IMR-90 (cell line): ENCODE results near the gene DMXL2. TPM values are rescaled to one million over a fixed set of nuclear protein-coding genes. Genes with fewer than 3 reads are reported as not detected.

Experiments used
- ATAC-seq: fragments of 200-7000 bp; cut with Tn5 transposase; 2 replicates; pipeline ENCODE4 v1.9.1; 2020; ENCODE audit warnings: low read depth, mild to moderate bottlenecking, moderate library complexity
- BruUV-seq: library from RNA; stranded (reverse); fragments of 400-500 nt; replicated peaks from 2 replicates; lab custom pipeline; 2021; lab: Mats Ljungman, UMichigan
- CTCF ChIA-PET: fragments of 300-600 bp; formaldehyde crosslinking; extraction: SDS; loops from one replicate; lab custom pipeline; 2021; ENCODE audit warnings: antibody characterized with exemption; lab: Yijun Ruan, JAX
- POLR2A ChIA-PET: fragments of 300-600 bp; sonication (Branson Sonifier 250); formaldehyde crosslinking; loops from one replicate; lab custom pipeline; 2022; ENCODE audit warnings: antibody characterized with exemption; ENCODE audit not compliant: unreplicated experiment; lab: Charles Lee
- DNase-seq: peaks from one replicate; pipeline ENCODE4 v3.0.0; 2013
- H2AFZ ChIP-seq: replicated peaks from 2 replicates; pipeline ENCODE3; 2013; ENCODE audit warnings: low read length, mild to moderate bottlenecking; ENCODE audit not compliant: poor library complexity
- H2AK5ac ChIP-seq: 2 replicates; pipeline ENCODE4 v1.6.1; 2013; ENCODE audit warnings: low read depth, low read length, inconsistent platforms
- H2AK9ac ChIP-seq: replicated peaks from 2 replicates; pipeline ENCODE3; 2013; ENCODE audit warnings: mild to moderate bottlenecking, low read depth, low read length, moderate library complexity; ENCODE audit not compliant: poor library complexity
- H2BK120ac ChIP-seq: 2 replicates; pipeline ENCODE4 v1.6.1; 2013; ENCODE audit warnings: low read depth, low read length, inconsistent platforms
- H2BK15ac ChIP-seq: 3 replicates; pipeline ENCODE4 v1.6.1; 2013; ENCODE audit warnings: low read depth, low read length, inconsistent platforms
- H2BK20ac ChIP-seq: 2 replicates; pipeline ENCODE4 v1.6.1; 2013; ENCODE audit warnings: low read depth, mild to moderate bottlenecking, inconsistent platforms, low read length, moderate library complexity
- H2BK5ac ChIP-seq: 2 replicates; pipeline ENCODE4 v1.6.1; 2013; ENCODE audit warnings: mild to moderate bottlenecking, low read depth, low read length, inconsistent platforms; ENCODE audit not compliant: poor library complexity, severe bottlenecking
- H3K14ac ChIP-seq: replicated peaks from 2 replicates; pipeline ENCODE4 v1.6.1; 2013; ENCODE audit warnings: low read depth, low read length, inconsistent platforms
- H3K18ac ChIP-seq: 2 replicates; pipeline ENCODE4 v1.6.1; 2013; ENCODE audit warnings: low read depth, low read length, control low read depth
- H3K23ac ChIP-seq: 2 replicates; pipeline ENCODE4 v1.6.1; 2013; ENCODE audit warnings: low read depth, low read length, inconsistent platforms
- H3K27ac ChIP-seq: 2 replicates; pipeline ENCODE4 v1.5.1; 2013; ENCODE audit warnings: mild to moderate bottlenecking, control low read depth, low read length; ENCODE audit not compliant: insufficient read depth
- H3K27me3 ChIP-seq: 2 replicates; pipeline ENCODE4 v1.6.1; 2013; ENCODE audit warnings: low read length; ENCODE audit not compliant: control insufficient read depth, insufficient read depth
- H3K36me3 ChIP-seq: 2 replicates; pipeline ENCODE4 v1.6.1; 2013; ENCODE audit warnings: low read length, mixed read lengths; ENCODE audit not compliant: control insufficient read depth, insufficient read depth
- H3K4ac ChIP-seq: 2 replicates; pipeline ENCODE4 v1.6.1; 2013; ENCODE audit warnings: low read depth, low read length, inconsistent platforms
- H3K4me1 ChIP-seq: 2 replicates; pipeline ENCODE4 v1.6.1; 2013; ENCODE audit warnings: low read length, mixed read lengths; ENCODE audit not compliant: control insufficient read depth, insufficient read depth
- H3K4me2 ChIP-seq: 2 replicates; pipeline ENCODE4 v1.6.1; 2013; ENCODE audit warnings: low read depth, mild to moderate bottlenecking, control low read depth, low read length, moderate library complexity
- H3K4me3 ChIP-seq: 2 replicates; pipeline ENCODE4 v1.5.1; 2013; ENCODE audit warnings: low read depth, mild to moderate bottlenecking, control low read depth, low read length, moderate library complexity; ENCODE audit not compliant: insufficient read depth
- H3K56ac ChIP-seq: 2 replicates; pipeline ENCODE4 v1.6.1; 2013; ENCODE audit warnings: low read length, inconsistent platforms; ENCODE audit not compliant: insufficient read depth; ENCODE audit errors: extremely low read depth
- H3K79me1 ChIP-seq, 2 experiments: 2 replicates each; pipeline ENCODE4 v1.6.1; 2013; ENCODE audit warnings: low read length in 2 of 2, inconsistent platforms in 1 of 2, low read depth in 1 of 2
- H3K9ac ChIP-seq: 2 replicates; pipeline ENCODE4 v1.6.1; 2013; ENCODE audit warnings: low read depth, low read length, control low read depth
- H3K9me1 ChIP-seq: 2 replicates; pipeline ENCODE4 v1.6.1; 2013; ENCODE audit warnings: low read length, inconsistent platforms; ENCODE audit not compliant: insufficient read depth
- H3K9me3 ChIP-seq: 2 replicates; pipeline ENCODE4 v1.6.1; 2013; ENCODE audit warnings: low read length; ENCODE audit not compliant: control insufficient read depth, insufficient read depth
- H4K20me1 ChIP-seq: 2 replicates; pipeline ENCODE4 v1.6.1; 2013; ENCODE audit warnings: low read length, inconsistent platforms; ENCODE audit not compliant: insufficient read depth
- H4K5ac ChIP-seq: 2 replicates; pipeline ENCODE4 v1.6.1; 2013; ENCODE audit warnings: mild to moderate bottlenecking, low read depth, low read length, control low read depth
- H4K8ac ChIP-seq, 2 experiments: 2 replicates each; pipeline ENCODE4 v1.6.1; 2013; ENCODE audit warnings: low read depth in 2 of 2, low read length in 2 of 2, control low read depth in 1 of 2, inconsistent platforms in 1 of 2
- H4K91ac ChIP-seq: 2 replicates; pipeline ENCODE4 v1.6.1; 2013; ENCODE audit warnings: low read depth, low read length, inconsistent platforms; ENCODE audit not compliant: insufficient read depth
- CEBPB ChIP-seq: IDR thresholded peaks from 2 replicates; pipeline ENCODE4 v1.6.1; 2012; ENCODE audit warnings: low read depth, low read length, improper control_type of control experiment
- FOS ChIP-seq: fragments of 150-350 bp; IDR thresholded peaks from 2 replicates; pipeline ENCODE4 v1.6.1; 2016; ENCODE audit warnings: low read depth, low read length
- MAFK ChIP-seq: IDR thresholded peaks from 2 replicates; pipeline ENCODE4 v1.6.1; 2012; ENCODE audit warnings: low read depth, low read length, improper control_type of control experiment
- MXI1 ChIP-seq: IDR thresholded peaks from 2 replicates; pipeline ENCODE4 v1.6.1; 2012; ENCODE audit warnings: low read depth, mild to moderate bottlenecking, low read length, moderate library complexity, borderline replicate concordance
- RAD21 ChIP-seq: IDR thresholded peaks from 2 replicates; pipeline ENCODE4 v1.6.1; 2012; ENCODE audit warnings: low read length, improper control_type of control experiment
- RCOR1 ChIP-seq: IDR thresholded peaks from 2 replicates; pipeline ENCODE4 v1.6.1; 2012; ENCODE audit warnings: mild to moderate bottlenecking, low read length, improper control_type of control experiment; ENCODE audit not compliant: insufficient replicate concordance
- RFX5 ChIP-seq: IDR thresholded peaks from 2 replicates; pipeline ENCODE4 v1.8.0; 2012; ENCODE audit warnings: low read depth, mild to moderate bottlenecking, low read length, moderate library complexity
- SMC3 ChIP-seq: fragments of 150-350 bp; IDR thresholded peaks from 2 replicates; pipeline ENCODE4 v1.6.1; 2016; ENCODE audit warnings: low read depth, mild to moderate bottlenecking, antibody characterized with exemption, low read length, moderate library complexity
- WGBS, 2 experiments: methylation state at CpG; one replicate each; pipeline versions ENCODE4 v1.1.5 to v1.1.7; 2013; ENCODE audit warnings: missing lambda C conversion rate in 2 of 2; ENCODE audit not compliant: insufficient read length in 1 of 2; ENCODE audit errors: extremely low coverage in 2 of 2; 5-methylcytosine and 5-hydroxymethylcytosine counted together
- dilution Hi-C: fragments of 300-500 bp; cut with HindIII; formaldehyde crosslinking; loops from one replicate; pipeline ENCODE4 v1.14.3; 2018; ENCODE audit warnings: low sequenced_read_pairs; ENCODE audit not compliant: unreplicated experiment
- in situ Hi-C: fragments of 300-500 bp; cut with MboI; formaldehyde crosslinking; loops from 3 replicates; pipeline ENCODE4 v1.14.3; 2019; ENCODE audit warnings: low sequenced_read_pairs, inconsistent platforms, mixed read lengths
- intact Hi-C: fragments of 100-400 bp; cut with micrococcal nuclease; formaldehyde crosslinking; loops from 2 replicates; pipeline ENCODE4 v1.10.0; 2022
- polyA plus RNA-seq, 3 experiments: library from polyadenylated mRNA; depleted of rRNA; stranded (reverse); fragments of >200 nt; gene quantifications; 2 replicates each; pipeline ENCODE4 v1.2.3, GENCODE V29; 2012; ENCODE audit warnings: low replicate concordance in 1 of 3
- total RNA-seq: library from RNA; depleted of rRNA; stranded (reverse); fragments of >200 nt; gene quantifications from 2 replicates; pipeline ENCODE4 v1.2.3, GENCODE V29; 2012
- TF ChIP-seq, protein P1 (sequence below): conservative IDR thresholded peaks from 2 replicates; pipeline ENCODE4 v1.5.1; 2012; ENCODE audit warnings: mild to moderate bottlenecking, low read depth, low read length, improper control_type of control experiment

The DMXL2 gene
- total and polyA plus RNA-seq, 2 of the 4 experiments (the other 2 are of a cell fraction) = 9.7 to 21.9 TPM

DNA sequence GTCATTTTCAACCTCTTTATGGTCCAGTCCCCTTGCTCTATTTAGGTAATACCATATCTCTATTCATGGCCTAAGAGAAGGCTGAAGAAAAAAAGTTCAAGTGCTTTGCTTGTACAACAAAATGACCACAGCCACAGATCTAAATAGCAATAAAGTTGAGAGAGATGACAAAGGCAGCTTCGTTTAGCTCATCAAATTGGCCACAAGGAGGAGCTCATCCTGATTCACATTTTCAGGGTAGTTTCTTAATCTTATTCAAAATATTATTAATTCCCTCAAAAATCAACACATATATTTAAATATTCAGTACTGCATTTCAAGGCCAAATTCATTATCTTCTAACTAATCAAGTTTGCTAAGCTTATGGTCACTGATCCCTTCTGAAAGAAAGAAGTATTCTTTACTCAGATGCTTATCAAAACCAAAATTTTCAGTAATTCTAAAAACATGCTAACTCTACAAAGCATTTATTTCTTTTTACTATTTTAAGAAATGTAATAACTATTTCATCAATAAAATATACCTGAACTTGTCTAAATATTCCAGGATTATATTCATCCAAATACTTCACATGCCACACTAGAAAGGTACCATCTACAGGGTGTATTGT, 85.5 kb downstream of the DMXL2 start:
- in situ Hi-C loops (no loop called here), dilution Hi-C loops (no loop called here), intact Hi-C loops (loop anchor here (2.0 to 5.0 kb wide), 2 partner anchors 86 to 240 kb away; partner anchors contain the start of gene DMXL2)
- ATAC-seq (0 out of 2 replicates have a peak, but pooled peaks have one; percentile 60), DNase-seq (peak; percentile 42)
- Histone ChIP-seq H3K27me3 (no peaks in the 10 kb centered on the region), H4K91ac (no peak overlapping the region), H4K8ac (no peak overlapping the region), H3K9me3 (no peaks in the 10 kb centered on the region), H3K4me1 (no peaks in the 10 kb centered on the region), H2AK9ac (no peak overlapping the region), H3K4me3 (no peak overlapping the region), H4K5ac (no peak overlapping the region), H3K36me3 (no peaks in the 10 kb centered on the region), H3K9me1 (no peaks in the 10 kb centered on the region), H3K9ac (no peak overlapping the region), H3K18ac (no peak overlapping the region), H2BK15ac (no peak overlapping the region), H3K27ac (no peak overlapping the region), H2AK5ac (no peak overlapping the region), H3K14ac (no peak overlapping the region), H2BK120ac (no peak overlapping the region), H4K20me1 (no peaks in the 10 kb centered on the region), H2BK20ac (no peak overlapping the region), H3K56ac (no peak overlapping the region), H3K79me1 (no peaks in the 10 kb centered on the region), H3K4ac (no peak overlapping the region), H2BK5ac (no peak overlapping the region), H3K23ac (no peak overlapping the region), H3K4me2 (no peak overlapping the region), H2AFZ (no peak overlapping the region)
- no TSS peak for BruUV-seq
- TF ChIP-seq RAD21 (peak; percentile 40), SMC3 (peak; percentile 59), CEBPB (no peak), MAFK (no peak), RCOR1 (no peak), RFX5 (no peak), FOS (no peak), MXI1 (no peak)
- TF ChIP-seq, protein P1, sequence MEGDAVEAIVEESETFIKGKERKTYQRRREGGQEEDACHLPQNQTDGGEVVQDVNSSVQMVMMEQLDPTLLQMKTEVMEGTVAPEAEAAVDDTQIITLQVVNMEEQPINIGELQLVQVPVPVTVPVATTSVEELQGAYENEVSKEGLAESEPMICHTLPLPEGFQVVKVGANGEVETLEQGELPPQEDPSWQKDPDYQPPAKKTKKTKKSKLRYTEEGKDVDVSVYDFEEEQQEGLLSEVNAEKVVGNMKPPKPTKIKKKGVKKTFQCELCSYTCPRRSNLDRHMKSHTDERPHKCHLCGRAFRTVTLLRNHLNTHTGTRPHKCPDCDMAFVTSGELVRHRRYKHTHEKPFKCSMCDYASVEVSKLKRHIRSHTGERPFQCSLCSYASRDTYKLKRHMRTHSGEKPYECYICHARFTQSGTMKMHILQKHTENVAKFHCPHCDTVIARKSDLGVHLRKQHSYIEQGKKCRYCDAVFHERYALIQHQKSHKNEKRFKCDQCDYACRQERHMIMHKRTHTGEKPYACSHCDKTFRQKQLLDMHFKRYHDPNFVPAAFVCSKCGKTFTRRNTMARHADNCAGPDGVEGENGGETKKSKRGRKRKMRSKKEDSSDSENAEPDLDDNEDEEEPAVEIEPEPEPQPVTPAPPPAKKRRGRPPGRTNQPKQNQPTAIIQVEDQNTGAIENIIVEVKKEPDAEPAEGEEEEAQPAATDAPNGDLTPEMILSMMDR = peak; percentile 62
- WGBS, 2 experiments = no CpG with 5 or more reads among the region's 1 CpG
- ChIA-PET CTCF (interaction anchor here (0.6 to 2.2 kb wide), 12 partner anchors 9 to 240 kb away, joined by 3 to 13 read pairs (median 4); partner anchors contain the start of gene DMXL2), POLR2A (interaction anchor here (1.0 kb wide), 1 partner anchor 86 kb away, joined by 3 read pairs; the partner anchor contains the start of gene DMXL2)
